ENCODE data around the gene CDKN1B. TPM values are rescaled to one million over a fixed set of nuclear protein-coding genes. Genes with fewer than 3 reads are reported as not detected.

The CDKN1B gene
- total RNA-seq, 2 donors from 2014 or later = 52.1 to 54.0 TPM

DNA sequence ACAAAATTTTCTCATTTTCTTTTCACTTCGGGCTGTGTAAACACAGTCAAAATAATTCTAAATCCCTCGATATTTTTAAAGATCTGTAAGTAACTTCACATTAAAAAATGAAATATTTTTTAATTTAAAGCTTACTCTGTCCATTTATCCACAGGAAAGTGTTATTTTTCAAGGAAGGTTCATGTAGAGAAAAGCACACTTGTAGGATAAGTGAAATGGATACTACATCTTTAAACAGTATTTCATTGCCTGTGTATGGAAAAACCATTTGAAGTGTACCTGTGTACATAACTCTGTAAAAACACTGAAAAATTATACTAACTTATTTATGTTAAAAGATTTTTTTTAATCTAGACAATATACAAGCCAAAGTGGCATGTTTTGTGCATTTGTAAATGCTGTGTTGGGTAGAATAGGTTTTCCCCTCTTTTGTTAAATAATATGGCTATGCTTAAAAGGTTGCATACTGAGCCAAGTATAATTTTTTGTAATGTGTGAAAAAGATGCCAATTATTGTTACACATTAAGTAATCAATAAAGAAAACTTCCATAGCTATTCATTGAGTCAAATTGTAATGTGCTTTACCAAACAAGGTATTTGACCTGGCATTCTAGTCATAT, 4.8 kb downstream of the CDKN1B start:
- Histone ChIP-seq H3K4me1 (peaks cover 4% of the 10 kb centered on the region), H3K9ac (ENCODE audit: low read depth in 2 of 2, low read length in 2 of 2) (peak overlapping the region; percentile 28 to 96), H3K4me3 (no peak overlapping the region), H3K9me3 (no peaks in the 10 kb centered on the region), H3K36me3 (no peaks in the 10 kb centered on the region), H3K27ac (peak overlapping the region; percentile 99), H3K27me3 (no peaks in the 10 kb centered on the region)
- TF ChIP-seq, protein P1, sequence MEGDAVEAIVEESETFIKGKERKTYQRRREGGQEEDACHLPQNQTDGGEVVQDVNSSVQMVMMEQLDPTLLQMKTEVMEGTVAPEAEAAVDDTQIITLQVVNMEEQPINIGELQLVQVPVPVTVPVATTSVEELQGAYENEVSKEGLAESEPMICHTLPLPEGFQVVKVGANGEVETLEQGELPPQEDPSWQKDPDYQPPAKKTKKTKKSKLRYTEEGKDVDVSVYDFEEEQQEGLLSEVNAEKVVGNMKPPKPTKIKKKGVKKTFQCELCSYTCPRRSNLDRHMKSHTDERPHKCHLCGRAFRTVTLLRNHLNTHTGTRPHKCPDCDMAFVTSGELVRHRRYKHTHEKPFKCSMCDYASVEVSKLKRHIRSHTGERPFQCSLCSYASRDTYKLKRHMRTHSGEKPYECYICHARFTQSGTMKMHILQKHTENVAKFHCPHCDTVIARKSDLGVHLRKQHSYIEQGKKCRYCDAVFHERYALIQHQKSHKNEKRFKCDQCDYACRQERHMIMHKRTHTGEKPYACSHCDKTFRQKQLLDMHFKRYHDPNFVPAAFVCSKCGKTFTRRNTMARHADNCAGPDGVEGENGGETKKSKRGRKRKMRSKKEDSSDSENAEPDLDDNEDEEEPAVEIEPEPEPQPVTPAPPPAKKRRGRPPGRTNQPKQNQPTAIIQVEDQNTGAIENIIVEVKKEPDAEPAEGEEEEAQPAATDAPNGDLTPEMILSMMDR (IDR thresholded peaks at IDR 0.05) = no peak
- no peak for DNase-seq
- intact Hi-C loops (cut with DNase I) = no loop called here

DNA sequence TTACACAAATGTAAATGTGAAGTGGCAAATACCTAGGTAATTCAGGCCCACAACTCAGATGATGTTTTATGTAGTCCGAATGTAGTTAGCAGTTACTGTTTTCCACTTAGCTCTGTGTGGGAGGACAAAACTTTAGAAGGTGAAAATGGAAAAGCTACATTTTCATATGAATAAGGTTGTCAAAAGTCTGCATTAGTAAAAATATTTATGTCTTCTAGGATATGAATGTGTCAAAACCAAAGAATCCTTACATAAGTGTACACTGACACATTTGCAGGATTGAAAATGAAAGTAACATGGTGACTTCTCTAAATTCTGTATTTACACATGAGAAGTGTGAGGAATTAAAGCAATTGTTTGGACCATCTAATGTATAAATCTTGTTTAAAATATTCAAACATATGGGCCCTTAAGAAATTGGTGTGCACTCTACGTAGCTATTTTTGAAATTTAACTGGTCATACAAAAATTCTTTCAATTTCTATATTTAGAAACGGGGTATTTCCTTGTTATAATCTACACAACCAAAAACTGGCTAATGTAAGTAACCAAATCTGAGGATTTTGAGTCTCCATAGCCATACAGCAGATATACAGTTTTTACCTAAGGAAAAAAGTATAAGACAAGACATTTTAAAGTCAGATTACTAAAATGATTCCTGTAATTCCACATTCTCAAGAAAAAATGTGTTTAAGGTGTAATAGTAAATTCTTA, 5.4 kb downstream of the CDKN1B start:
- peak overlapping the region; percentile 63 for H3K4me3 ChIP-seq
- H3K36me3 ChIP-seq = no peaks in the 10 kb centered on the region
- no peaks in the 10 kb centered on the region for H3K27me3 ChIP-seq
- DNase-seq = no peak
- H3K9ac ChIP-seq (ENCODE audit: low read depth in 2 of 2, low read length in 2 of 2) = peak overlapping the region; percentile 28 to 96
- TF ChIP-seq, protein P1 (IDR thresholded peaks at IDR 0.05) = no peak
- intact Hi-C loops (cut with DNase I) = no loop called here
- H3K4me1 ChIP-seq = peaks cover 6% of the 10 kb centered on the region
- H3K9me3 ChIP-seq = no peaks in the 10 kb centered on the region
- peak overlapping the region; percentile 99 for H3K27ac ChIP-seq

DNA sequence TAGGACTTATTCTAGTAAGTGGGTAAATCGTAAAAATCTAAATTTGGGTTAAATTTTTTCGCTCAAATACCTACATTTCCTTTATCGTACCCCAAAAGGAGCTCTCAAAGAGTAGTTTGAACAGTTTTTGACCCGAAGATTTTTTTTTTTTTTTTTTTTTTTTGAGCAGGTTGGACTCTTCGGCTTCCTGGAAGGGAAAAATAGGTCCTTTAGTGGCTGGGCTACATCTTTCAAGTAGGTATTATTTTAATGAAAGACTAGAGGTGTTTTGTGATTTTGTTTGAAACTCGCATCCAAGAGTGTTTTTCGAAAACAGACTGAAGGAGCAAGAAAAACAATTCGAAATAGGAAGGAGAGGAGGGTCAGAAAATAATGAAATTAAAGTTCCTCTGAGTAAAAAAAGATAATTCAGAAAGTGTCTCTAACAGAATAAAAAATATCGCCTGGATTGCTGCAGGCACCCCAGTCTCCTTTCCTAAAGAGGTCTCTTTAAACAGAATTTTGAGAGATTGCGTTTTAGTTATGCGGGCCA, 6.0 kb downstream of the CDKN1B start:
- Histone ChIP-seq H3K36me3 (no peaks in the 10 kb centered on the region), H3K9ac (ENCODE audit: low read depth in 2 of 2, low read length in 2 of 2) (peak overlapping the region; percentile 82 to 96), H3K27me3 (no peaks in the 10 kb centered on the region), H3K4me3 (peak overlapping the region; percentile 63), H3K9me3 (no peaks in the 10 kb centered on the region), H3K27ac (peak overlapping the region; percentile 99), H3K4me1 (peaks cover 6% of the 10 kb centered on the region)
- intact Hi-C loops (cut with DNase I) = no loop called here
- TF ChIP-seq, protein P1 (IDR thresholded peaks at IDR 0.05) = no peak
- DNase-seq = no peak

DNA sequence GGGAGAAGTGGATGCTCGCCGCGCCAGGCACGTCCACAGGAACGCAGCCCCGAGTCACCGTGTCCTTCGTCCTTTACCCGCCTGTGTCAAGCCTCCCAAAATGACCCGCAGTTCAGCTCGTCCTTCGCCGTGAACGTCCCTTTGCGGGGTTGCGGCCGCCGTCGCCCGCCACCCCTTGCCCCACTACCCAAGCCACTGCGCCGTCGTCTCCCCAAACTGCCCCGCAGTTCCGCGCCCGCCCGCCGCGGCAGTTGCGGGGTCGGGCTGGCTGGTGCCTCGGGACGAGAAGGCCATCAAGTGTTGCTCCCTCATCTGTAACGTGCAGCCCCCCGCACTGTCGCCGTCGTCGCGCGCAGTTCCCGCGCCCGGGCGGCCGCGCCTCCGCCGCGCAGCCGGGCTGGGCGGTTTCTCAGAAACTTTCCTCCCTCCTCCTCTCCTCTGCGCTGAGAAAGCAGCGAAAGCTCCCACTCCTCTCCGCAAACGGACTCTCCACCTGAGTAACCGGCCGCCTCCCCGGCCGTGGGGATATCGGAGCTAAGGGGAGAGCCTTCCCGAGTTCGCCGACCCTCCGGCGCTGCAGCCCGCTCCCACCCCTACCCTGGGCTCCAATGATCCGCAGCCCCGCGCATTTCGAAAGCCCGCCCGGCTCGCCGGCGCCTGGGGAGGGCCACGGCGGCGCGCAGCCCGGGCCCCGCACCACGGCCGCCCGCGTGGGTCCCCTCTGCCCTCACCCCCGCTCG, 6.7 kb downstream of the CDKN1B start:
- peak overlapping the region; percentile 99 for H3K27ac ChIP-seq
- no peaks in the 10 kb centered on the region for H3K36me3 ChIP-seq
- peak overlapping the region; percentile 82 to 96 for H3K9ac ChIP-seq (ENCODE audit: low read depth in 2 of 2, low read length in 2 of 2)
- peaks cover 6% of the 10 kb centered on the region for H3K4me1 ChIP-seq
- no peaks in the 10 kb centered on the region for H3K9me3 ChIP-seq
- no peaks in the 10 kb centered on the region for H3K27me3 ChIP-seq
- TF ChIP-seq, protein P1 (IDR thresholded peaks at IDR 0.05) = no peak
- DNase-seq = peak; percentile 52
- H3K4me3 ChIP-seq = peak overlapping the region; percentile 63
- intact Hi-C loops (cut with DNase I) = no loop called here

DNA sequence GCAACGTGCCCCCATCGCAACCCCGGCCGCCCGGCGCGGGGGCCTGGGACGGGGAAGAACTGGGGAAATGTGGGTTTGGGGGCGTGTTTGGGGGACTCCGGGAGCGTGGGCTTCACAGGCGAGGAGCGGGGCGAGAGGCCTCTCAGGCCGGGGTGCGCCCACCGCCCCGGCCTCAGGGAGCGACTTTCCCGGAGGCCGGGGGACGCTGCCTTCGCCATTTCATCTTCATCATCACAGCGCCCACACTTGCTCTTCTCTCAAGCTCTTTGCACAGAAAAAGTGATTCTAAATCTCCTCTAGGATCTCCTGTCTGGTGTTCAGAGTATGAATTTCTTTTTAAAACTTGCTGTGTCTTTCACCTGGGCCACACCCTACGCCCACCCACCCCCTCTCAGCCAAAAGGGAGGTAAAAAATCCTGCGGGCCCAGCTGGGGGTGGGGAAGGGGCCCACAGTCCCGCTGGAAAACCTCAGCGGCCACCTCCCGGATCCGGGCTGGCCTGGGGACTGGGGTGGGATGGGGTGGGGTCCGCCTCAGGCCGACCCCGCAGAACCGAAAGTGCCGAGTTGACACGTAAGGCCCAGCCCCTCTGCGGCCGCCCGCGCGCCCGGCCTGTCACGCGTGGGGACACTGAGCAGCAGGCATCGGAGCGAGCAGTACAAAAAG, 7.4 kb downstream of the CDKN1B start:
- intact Hi-C loops (cut with DNase I) = no loop called here
- H3K4me3 ChIP-seq = peak overlapping the region; percentile 63
- DNase-seq = no peak
- H3K27me3 ChIP-seq = no peaks in the 10 kb centered on the region
- peaks cover 6% of the 10 kb centered on the region for H3K4me1 ChIP-seq
- TF ChIP-seq, protein P1 (IDR thresholded peaks at IDR 0.05) = no peak
- H3K9me3 ChIP-seq = no peaks in the 10 kb centered on the region
- H3K27ac ChIP-seq = peak overlapping the region; percentile 99
- H3K36me3 ChIP-seq = no peaks in the 10 kb centered on the region
- H3K9ac ChIP-seq (ENCODE audit: low read depth in 2 of 2, low read length in 2 of 2) = peak overlapping the region; percentile 82 to 96

Measured in colonic mucosa (tissue), 4 donors.